Neuron (in vitro differentiated cells): Measurements from ENCODE around the gene KCNH1.

ENCODE experiments used
- H2AFZ ChIP-seq: one replicate; pipeline ENCODE4 v1.6.1; 2013; ENCODE audit warnings: low read depth, mild to moderate bottlenecking, inconsistent platforms, low read length, moderate library complexity
- H3K27me3 ChIP-seq: one replicate; pipeline ENCODE4 v1.6.1; 2013; ENCODE audit warnings: low read length; ENCODE audit not compliant: insufficient read depth
- H3K36me3 ChIP-seq: one replicate; pipeline ENCODE4 v1.6.1; 2013; ENCODE audit warnings: low read length; ENCODE audit not compliant: insufficient read depth
- H3K4me1 ChIP-seq: one replicate; pipeline ENCODE4 v1.6.1; 2013; ENCODE audit warnings: low read length; ENCODE audit not compliant: insufficient read depth
- H3K4me3 ChIP-seq: 2 replicates; pipeline ENCODE4 v1.5.1; 2013; ENCODE audit warnings: mild to moderate bottlenecking, low read length, moderate library complexity
- H3K9me3 ChIP-seq: one replicate; pipeline ENCODE4 v1.6.1; 2013; ENCODE audit warnings: low read length

KCNH1 gene

GRCh38 chr1:210731193-210731592 lies 402.8 kb downstream of the KCNH1 start:
- no peak overlapping the region for H3K4me3 ChIP-seq
- peaks cover 21% of the 10 kb centered on the region for H3K4me1 ChIP-seq
- no peaks in the 10 kb centered on the region for H3K27me3 ChIP-seq
- H3K9me3 ChIP-seq = no peaks in the 10 kb centered on the region
- H3K36me3 ChIP-seq = no peaks in the 10 kb centered on the region
- H2AFZ ChIP-seq = no peak overlapping the region

GRCh38 chr1:210730023-210730422 lies 403.9 kb downstream of the KCNH1 start:
- Histone ChIP-seq H3K4me1 (peaks cover 22% of the 10 kb centered on the region), H3K9me3 (no peaks in the 10 kb centered on the region), H2AFZ (no peak overlapping the region), H3K36me3 (no peaks in the 10 kb centered on the region), H3K27me3 (no peaks in the 10 kb centered on the region), H3K4me3 (no peak overlapping the region)

- H3K9me3 ChIP-seq = no peaks in the 10 kb centered on the region
- no peaks in the 10 kb centered on the region for H3K36me3 ChIP-seq
- no peaks in the 10 kb centered on the region for H3K27me3 ChIP-seq
- H2AFZ ChIP-seq = no peak overlapping the region
- H3K4me1 ChIP-seq = peaks cover 16% of the 10 kb centered on the region
- no peak overlapping the region for H3K4me3 ChIP-seq
Measured at GRCh38 chr1:210728437-210729149, 405.4 kb downstream of the KCNH1 start.

GRCh38 chr1:210727709-210728108 lies 406.2 kb downstream of the KCNH1 start:
- no peak overlapping the region for H3K4me3 ChIP-seq
- peaks cover 16% of the 10 kb centered on the region for H3K4me1 ChIP-seq
- H3K27me3 ChIP-seq = no peaks in the 10 kb centered on the region
- H3K36me3 ChIP-seq = no peaks in the 10 kb centered on the region
- no peak overlapping the region for H2AFZ ChIP-seq
- no peaks in the 10 kb centered on the region for H3K9me3 ChIP-seq

GRCh38 chr1:210726621-210727020 lies 407.3 kb downstream of the KCNH1 start:
- Histone ChIP-seq H3K36me3 (no peaks in the 10 kb centered on the region), H3K9me3 (no peaks in the 10 kb centered on the region), H3K4me1 (peaks cover 16% of the 10 kb centered on the region), H3K27me3 (no peaks in the 10 kb centered on the region), H2AFZ (no peak overlapping the region), H3K4me3 (no peak overlapping the region)

GRCh38 chr1:210724768-210725167 lies 409.2 kb downstream of the KCNH1 start:
- H3K27me3 ChIP-seq = no peaks in the 10 kb centered on the region
- no peaks in the 10 kb centered on the region for H3K9me3 ChIP-seq
- no peaks in the 10 kb centered on the region for H3K36me3 ChIP-seq
- no peak overlapping the region for H2AFZ ChIP-seq
- H3K4me1 ChIP-seq = peaks cover 16% of the 10 kb centered on the region
- H3K4me3 ChIP-seq = no peak overlapping the region

- Histone ChIP-seq H2AFZ (no peak overlapping the region), H3K4me3 (no peak overlapping the region), H3K4me1 (peaks cover 16% of the 10 kb centered on the region), H3K27me3 (no peaks in the 10 kb centered on the region), H3K36me3 (no peaks in the 10 kb centered on the region), H3K9me3 (no peaks in the 10 kb centered on the region)
Measured at GRCh38 chr1:210723646-210724045, 410.3 kb downstream of the KCNH1 start.

GRCh38 chr1:210722410-210723081 lies 411.4 kb downstream of the KCNH1 start:
- H3K9me3 ChIP-seq = no peaks in the 10 kb centered on the region
- H2AFZ ChIP-seq = no peak overlapping the region
- no peak overlapping the region for H3K4me3 ChIP-seq
- no peaks in the 10 kb centered on the region for H3K36me3 ChIP-seq
- peaks cover 10% of the 10 kb centered on the region for H3K4me1 ChIP-seq
- no peaks in the 10 kb centered on the region for H3K27me3 ChIP-seq

- H3K4me1 ChIP-seq = no peaks in the 10 kb centered on the region
- H3K9me3 ChIP-seq = no peaks in the 10 kb centered on the region
- no peak overlapping the region for H2AFZ ChIP-seq
- no peaks in the 10 kb centered on the region for H3K36me3 ChIP-seq
- H3K27me3 ChIP-seq = no peaks in the 10 kb centered on the region
- H3K4me3 ChIP-seq = no peak overlapping the region
Measured at GRCh38 chr1:210715072-210715471, 418.9 kb downstream of the KCNH1 start.

GRCh38 chr1:210711825-210712612 lies 421.9 kb downstream of the KCNH1 start:
- Histone ChIP-seq H3K9me3 (no peaks in the 10 kb centered on the region), H3K36me3 (no peaks in the 10 kb centered on the region), H3K27me3 (no peaks in the 10 kb centered on the region), H3K4me3 (no peak overlapping the region), H3K4me1 (peaks cover 12% of the 10 kb centered on the region), H2AFZ (no peak overlapping the region)

GRCh38 chr1:210709701-210710100 lies 424.2 kb downstream of the KCNH1 start:
- peaks cover 20% of the 10 kb centered on the region for H3K4me1 ChIP-seq
- H3K4me3 ChIP-seq = no peak overlapping the region
- no peaks in the 10 kb centered on the region for H3K27me3 ChIP-seq
- no peaks in the 10 kb centered on the region for H3K36me3 ChIP-seq
- no peaks in the 10 kb centered on the region for H3K9me3 ChIP-seq
- H2AFZ ChIP-seq = no peak overlapping the region

GRCh38 chr1:210707300-210708240 lies 426.4 kb downstream of the KCNH1 start:
- Histone ChIP-seq H2AFZ (no peak overlapping the region), H3K4me3 (no peak overlapping the region), H3K36me3 (no peaks in the 10 kb centered on the region), H3K27me3 (no peaks in the 10 kb centered on the region), H3K4me1 (peaks cover 20% of the 10 kb centered on the region), H3K9me3 (no peaks in the 10 kb centered on the region)
